Inflammatory macrophage (primary cell): ENCODE data around the gene SLCO2B1.

Experiments
- DNase-seq, 2 donors: peaks; one replicate each; pipeline ENCODE4 v3.0.0-alpha.2; 2020 to 2022

Gene SLCO2B1

GRCh38 chr11:75229466-75229865, 78.6 kb downstream of the SLCO2B1 start:
- DNase-seq, result no peak

DNA sequence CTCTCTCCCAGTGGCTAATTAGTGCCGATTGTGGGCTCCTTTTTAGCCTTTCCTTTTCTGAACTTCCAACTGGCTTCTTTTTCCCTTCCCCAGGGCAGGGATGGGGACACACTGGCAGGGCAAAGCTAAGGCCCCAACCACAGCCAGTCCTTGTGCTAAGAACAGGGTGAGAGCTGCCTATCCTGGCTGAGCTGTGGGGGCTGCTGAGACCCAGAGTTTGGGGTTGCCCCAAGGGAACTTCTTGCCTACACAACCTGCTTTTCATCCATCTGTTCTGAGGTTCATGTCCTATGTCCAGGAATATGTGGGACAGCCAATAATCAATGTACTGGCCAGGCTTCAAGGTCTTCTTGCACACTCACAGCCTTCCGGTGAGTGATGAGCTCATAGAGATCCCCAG, 79.7 kb downstream of the SLCO2B1 start:
- no peak for DNase-seq

DNA sequence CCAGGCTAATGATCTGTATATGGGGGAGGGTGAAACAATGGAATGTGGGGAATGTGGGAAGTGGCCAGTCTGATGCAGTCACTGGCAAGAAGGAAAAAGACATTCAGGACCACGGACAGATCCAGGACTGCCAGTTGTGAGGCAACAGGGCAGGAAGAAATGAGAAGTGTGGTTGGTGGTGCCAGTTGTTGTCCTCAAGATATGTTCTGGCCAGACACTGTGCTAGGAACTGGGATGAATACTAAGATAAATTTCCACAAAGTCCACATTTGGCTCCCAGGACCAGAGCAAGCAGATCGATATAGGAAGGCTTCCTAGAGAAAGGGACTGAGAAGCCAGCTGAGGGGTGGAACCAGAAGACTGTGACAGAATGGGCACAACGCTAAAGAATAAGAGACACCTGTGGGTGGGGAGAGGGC, 82.9 kb downstream of the SLCO2B1 start:
- DNase-seq, result peak; percentile 63 to 79

- no peak for DNase-seq
Measured at GRCh38 chr11:75236062-75236461, 85.2 kb downstream of the SLCO2B1 start.

DNA sequence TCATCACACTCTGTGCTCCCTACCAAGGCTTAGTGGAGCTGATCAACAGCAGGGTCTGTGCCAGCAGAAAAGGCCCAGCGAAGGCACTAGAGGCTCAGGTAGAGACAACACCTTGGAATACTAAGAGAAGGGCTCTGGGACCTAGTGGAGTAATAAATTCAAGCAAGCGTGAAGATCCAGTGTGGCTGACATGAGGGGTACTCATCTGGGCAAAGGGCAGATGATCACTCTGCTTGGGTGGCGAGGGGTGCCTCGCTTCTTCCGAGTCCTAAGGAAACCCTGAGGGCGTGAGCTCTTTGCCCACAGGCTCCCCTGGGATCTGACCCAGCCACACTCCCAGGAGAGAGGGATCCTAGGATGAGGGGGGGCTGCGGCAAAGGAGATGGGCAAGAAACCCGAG, 86.1 kb downstream of the SLCO2B1 start:
- no peak for DNase-seq

DNA sequence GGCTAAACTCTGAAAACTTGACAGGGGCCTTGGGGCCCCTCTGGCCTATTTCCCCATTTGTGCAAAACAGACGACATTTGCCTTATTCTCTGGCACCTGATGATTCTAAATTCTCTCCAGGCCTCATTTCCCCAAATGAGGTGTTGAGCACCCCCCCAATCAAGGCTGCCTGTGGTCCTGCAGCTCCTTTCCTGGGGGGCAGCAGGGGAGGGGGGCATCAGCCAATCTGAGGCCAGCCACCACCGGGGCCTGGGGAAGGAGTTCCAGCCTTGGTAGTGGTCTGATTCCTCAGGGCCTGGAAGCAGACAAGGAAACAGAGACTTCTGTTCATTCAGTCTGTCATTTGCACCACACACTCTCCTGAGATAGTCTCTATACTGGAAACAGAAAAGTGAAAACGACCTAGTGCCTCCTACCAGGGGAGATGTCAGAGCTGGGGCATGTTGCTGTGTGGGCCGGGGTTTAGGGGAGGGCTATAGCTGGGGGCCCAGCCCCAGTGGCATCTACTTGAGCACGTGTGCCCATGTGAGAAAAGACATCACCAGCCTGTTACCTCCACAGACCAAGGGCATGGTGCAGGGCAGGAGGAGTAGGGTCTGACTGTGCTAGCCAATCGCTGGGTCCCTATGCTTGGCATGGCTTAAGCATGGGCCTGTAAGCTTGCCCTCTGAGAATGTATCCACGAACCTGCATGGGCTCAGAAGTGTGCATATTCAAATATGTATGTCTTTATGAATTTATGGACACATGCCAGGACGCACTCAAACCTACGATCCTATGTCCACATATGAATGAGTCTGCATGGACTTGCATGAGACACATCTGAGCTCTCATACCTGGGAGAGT, 87.9 kb downstream of the SLCO2B1 start:
- no peak for DNase-seq

DNA sequence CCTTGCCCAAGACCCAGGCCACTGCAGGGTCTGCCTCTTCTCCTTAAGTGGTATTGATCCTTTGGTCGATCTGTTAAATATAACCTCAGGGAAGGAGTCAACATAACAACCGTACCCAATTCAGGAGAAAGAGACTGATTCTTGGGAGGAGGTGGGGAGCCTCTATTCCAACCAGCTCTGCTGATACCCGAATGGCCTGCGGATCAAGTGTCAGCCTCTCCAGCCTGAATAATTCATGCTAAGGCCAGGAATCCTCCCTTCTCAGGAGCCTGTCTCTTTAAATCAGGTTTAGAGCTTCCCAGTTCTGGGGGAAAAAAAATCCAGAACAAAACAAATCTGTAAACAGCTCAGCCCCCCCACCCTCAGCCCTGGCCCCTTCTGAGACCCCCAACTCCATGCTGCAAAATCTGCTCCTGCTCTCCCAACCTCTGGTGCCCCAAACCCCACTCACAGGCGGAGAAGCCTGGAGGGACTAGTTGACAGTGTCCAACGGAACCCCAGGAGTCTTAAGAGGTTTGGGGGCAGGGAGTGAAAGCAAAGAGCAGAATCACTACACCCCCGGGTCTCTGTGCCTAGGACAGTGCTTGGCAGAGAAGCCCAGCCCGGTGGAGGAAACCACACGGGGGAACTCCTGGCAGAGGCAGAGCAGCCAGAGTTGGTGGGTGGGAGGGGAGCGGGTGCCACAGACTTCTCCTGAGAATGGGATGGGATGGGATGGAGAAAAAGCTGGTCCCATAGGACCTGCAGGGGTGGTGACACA, 88.8 kb downstream of the SLCO2B1 start:
- no peak for DNase-seq

GRCh38 chr11:75240311-75241035, 89.6 kb downstream of the SLCO2B1 start, which contains the start of gene TPBGL:
TPBGL (plus strand) TSS chr11:75240774; CDS start chr11:75241050, 276 bp downstream.
- no peak for DNase-seq

GRCh38 chr11:75241036-75241905, 90.4 kb downstream of the SLCO2B1 start:
- peak; percentile 90 to 91 for DNase-seq

- no peak for DNase-seq
Measured at GRCh38 chr11:75241906-75242644, 91.2 kb downstream of the SLCO2B1 start.

GRCh38 chr11:75242722-75243600, 92.1 kb downstream of the SLCO2B1 start:
- DNase-seq, result no peak

DNA sequence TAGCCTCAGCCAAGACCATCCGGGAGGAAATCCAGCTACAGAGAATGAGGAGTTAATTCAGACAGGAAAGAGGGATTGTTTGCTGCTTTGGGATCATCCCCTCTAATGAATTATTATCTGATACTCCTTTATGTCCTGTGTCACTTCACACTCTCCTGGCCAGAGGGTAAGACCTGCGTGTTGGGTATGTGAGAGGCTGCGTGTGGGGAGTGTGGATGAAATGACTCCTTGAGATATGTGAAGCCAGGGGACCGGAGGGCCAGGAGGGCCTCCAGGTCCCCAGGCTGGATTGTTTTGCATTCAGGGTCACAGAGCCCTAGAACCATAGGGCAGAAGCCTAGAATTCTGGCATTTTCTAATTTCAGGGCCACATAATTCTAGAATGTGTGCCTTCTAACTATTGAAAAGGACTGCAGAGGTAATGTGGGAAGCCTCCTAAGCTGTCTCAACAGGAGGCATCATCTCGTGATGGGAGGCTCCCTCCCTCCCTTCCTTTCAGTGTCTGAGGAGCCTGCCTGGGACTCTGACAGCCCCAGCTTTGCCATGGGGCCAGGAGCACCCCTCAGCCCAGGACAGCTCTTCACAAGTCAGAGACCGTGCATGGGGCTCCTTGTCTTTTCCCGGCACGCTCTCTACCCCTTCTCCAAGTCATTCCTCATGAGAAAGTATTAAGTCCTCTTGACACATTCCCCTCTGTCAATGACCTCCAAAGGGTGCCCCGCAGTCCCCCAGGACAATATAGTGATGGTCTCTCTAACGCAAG, 93.3 kb downstream of the SLCO2B1 start:
- no peak for DNase-seq

GRCh38 chr11:75245356-75246005, 94.6 kb downstream of the SLCO2B1 start:
- no peak for DNase-seq

DNA sequence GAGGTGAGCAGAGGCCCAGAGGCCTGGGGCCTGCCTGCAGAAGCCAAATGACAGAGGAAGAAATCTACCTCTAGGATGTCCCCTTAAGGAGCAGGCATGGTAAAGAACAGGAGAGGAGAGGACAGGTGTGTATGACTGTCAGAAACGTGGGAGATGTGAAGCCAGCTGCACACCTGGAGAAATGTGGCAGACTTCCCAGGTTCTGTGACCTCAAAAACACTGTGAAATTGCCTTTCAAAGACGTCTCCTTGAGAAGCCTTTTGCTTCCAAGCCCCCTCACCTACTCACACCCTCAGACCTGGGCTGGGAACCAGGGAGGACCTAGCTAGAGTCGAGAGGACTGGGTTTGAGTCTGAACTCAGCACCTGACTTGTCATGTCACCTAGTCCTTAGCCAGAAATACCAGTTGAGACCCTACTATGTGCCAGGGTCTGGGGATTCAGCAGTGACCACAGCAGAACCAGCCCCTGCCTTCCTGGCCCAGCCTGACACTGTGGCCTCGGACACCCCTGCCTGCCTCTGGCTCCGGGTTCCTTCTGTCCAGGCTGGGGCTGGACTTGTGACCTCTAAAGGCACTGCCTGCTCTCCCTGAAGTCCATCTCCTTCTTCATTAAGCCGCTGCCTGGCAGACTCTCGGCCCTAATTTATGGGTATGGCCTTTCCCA, 95.2 kb downstream of the SLCO2B1 start:
- no peak for DNase-seq

DNA sequence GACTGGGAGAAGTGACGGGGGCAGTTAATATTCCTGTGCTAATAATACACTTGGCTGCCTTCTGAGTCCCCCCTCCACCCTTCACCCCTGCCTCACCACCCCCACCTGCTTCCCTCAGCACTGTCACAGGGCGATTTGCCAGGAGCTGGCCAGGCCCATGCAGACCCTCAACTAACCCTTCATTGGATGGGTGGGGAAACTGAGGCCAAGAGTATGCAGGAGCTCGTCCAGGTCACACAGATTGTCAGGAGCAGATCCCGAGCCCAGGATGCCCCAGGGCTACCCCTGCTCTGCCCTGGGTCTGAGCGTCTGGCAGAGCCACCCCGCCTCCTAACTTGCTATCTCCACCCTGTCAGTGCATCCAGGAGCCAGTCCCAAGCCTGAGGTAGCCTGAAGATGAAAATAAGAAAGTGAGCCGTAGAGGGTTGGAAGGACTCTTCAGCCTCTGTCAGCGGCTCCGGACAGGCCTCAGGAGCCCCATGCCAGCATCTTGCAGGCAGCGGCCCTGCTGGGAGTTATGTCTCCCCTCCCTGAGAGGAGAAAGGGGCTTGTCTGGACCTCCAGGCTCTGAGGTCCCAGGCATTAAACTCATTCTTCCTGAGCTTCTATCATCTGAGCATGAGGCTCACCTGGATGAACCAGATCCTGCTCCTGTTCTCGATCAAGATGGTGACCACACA, 95.9 kb downstream of the SLCO2B1 start:
- DNase-seq, result no peak

GRCh38 chr11:75248924-75249256, 98.0 kb downstream of the SLCO2B1 start:
- DNase-seq, result no peak

DNA sequence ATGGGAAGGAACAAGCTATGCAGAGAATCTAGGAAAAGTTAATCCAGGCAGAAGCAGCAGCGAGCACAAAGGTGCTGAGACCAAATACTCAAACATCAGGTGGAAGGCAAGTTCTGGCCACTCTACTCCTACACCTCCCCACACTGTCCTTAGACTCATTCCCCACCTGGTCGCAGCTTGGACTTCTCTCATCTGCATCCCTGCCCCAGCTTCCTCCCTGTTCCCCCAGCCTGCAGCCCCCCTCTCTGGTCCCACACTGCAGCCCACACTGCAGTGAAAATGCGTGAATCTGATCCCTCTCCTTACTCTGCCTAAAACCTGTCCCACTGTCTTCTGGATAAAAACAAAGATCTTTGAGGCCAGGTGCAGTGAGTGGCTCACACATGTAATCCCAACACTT, 98.8 kb downstream of the SLCO2B1 start:
- no peak for DNase-seq

GRCh38 chr11:75254326-75254725, 103.4 kb downstream of the SLCO2B1 start:
- no peak for DNase-seq
